Activated T-helper 17 cell treated with anti-CD3 and anti-CD28 coated beads, Interleukin-2, amount 50 U/mL, for 72 hours (primary cell): ENCODE data around the gene FLVCR1. TPM values are rescaled to one million over a fixed set of nuclear protein-coding genes. Genes with fewer than 3 reads are reported as not detected.
"Not testable (repeated sequence)": the region's sequence is repeated elsewhere in the genome, so short reads cannot be mapped to it uniquely, and the experiment has no call there.

ENCODE experiments used
- ATAC-seq: fragments of 150-1000 bp; cut with Tn5 transposase; replicated peaks from 2 replicates; pipeline ENCODE4 v1.10.0; 2021; ENCODE audit warnings: mild to moderate bottlenecking, moderate library complexity
- H3K27ac Mint-ChIP-seq: one replicate; pipeline ENCODE4 v1.8.0; 2022; ENCODE audit warnings: mixed read lengths
- H3K27me3 Mint-ChIP-seq: one replicate; pipeline ENCODE4 v1.8.0; 2022; ENCODE audit warnings: mixed read lengths
- H3K36me3 Mint-ChIP-seq: one replicate; pipeline ENCODE4 v1.8.0; 2022; ENCODE audit warnings: low read depth, mild to moderate bottlenecking, mixed read lengths
- H3K4me1 Mint-ChIP-seq: one replicate; pipeline ENCODE4 v1.8.0; 2022; ENCODE audit warnings: mixed read lengths
- H3K4me3 Mint-ChIP-seq: one replicate; pipeline ENCODE4 v1.8.0; 2022; ENCODE audit warnings: mild to moderate bottlenecking, mixed read lengths
- H3K9me3 Mint-ChIP-seq: one replicate; pipeline ENCODE4 v1.8.0; 2022; ENCODE audit warnings: mixed read lengths
- total RNA-seq, 2 donors: library from RNA; stranded (reverse); gene quantifications; one replicate each; pipeline ENCODE4 v1.2.3, GENCODE V29; 2022

FLVCR1 gene
- total RNA-seq = 10 to 100 TPM in 1 of 2 donors, 1 to 10 TPM in 1; 9.7 to 22.9 TPM

DNA sequence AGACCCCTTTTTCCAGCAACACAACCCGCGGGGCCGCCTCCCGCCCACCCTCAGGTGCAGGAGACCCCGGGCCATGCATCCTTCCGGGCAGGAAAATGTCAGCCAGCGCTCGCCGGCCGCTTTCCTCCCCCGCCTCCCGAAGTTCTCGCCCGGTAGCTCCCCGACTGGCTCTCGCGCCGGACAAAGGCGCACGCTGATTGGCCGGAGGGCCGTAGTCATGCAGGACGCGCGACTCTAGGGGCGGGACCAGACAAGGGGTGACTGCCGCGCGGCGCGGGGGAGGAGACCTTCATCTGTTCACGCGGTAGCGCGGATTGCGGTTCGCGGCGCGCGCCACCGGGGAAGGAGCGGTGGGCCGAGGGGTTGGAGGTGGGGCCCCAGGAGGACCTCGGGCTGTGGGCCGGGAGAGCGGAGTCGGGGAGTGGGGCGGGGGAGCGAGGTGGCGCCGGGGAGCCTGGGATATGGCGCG is at the start of gene FLVCR1:
TSS of gene FLVCR1 (plus strand) at position 284 of the 469 bp plus-strand sequence. CDS start at position 462, 178 bp downstream.
- no peak within 1 kb of the TSS for H3K4me3 Mint-ChIP-seq

DNA sequence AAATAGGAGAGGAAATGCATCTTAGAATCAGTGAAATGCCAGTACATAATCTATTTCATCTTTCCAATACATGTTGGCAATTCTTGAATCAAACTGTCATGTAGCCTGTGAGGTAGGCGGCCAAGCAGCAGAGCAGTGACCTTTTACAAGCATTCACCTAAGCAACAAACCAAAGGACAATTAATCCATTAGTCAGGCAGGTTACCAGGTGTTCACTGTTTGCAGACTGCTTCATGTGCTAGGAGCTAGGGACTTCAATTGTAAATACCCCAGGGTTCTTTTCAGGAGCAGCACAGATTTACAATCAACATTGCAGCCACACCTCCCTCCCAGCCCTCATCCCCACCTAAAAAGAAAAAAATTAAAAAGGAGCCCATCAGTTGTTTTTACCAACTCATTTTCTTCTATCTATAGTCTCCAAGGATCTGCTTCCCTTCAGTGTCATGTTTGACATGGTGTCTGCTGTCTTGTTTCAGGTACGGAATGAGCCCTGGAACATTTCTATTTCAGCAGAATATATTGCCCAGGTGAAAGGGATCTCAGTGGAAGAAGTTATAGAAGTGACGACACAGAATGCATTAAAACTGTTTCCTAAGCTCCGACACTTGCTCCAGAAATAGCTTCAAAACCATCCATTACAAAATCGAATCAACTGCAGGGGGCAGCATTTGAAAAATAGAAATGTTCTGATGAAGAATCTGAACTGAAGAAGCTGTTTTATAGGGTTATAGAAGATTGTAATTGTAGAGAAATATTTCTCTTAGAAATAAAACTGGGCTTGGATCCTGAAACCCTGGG is 43.3 kb upstream of the FLVCR1 start:
- no peak for ATAC-seq
- Mint-ChIP-seq H3K27me3 (no peaks in the 10 kb centered on the region), H3K27ac (no peak overlapping the region)

More for the DNA sequence above, at the start of gene FLVCR1:
- Mint-ChIP-seq H3K27ac (peak within 1 kb of the TSS; percentile 94), H3K27me3 (no peaks in the 10 kb centered on the region), H3K9me3 (no peaks in the 10 kb centered on the region), H3K36me3 (peaks cover 20% of the 10 kb centered on the region), H3K4me1 (peaks cover 11% of the 10 kb centered on the region)
- peak; percentile 99 for ATAC-seq

DNA sequence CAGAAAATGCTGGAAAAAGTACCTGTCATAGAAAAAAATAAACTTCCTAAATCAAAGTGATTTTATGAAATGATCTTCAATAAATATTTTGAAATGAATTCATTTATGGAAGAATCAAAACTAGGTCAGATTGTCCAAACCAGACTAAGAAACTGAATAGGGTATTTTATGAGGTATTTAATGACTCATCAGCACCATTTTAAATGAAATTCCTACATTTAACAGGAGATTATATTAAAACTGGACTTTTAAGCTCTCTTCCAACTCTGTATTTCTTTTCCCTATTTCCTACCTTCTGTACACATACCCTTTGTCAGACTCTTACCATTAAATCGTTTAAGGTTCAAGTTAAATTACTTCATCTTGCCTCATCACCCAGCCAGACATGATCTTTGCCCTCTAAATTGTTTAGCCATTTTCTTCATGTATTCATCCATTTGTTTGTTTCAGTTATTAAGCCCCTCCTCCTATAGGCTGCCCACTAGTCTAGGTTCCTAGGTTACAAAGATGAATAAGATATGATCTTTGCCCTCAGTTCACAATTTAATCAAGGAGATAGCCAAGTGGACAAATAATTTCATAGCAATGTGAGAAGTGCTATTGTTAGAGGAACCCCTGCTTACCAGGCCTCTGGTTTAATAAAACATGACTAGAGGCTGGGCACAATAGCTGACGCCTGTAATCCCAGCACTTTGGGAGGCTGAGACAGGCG is 41.4 kb upstream of the FLVCR1 start:
- Mint-ChIP-seq H3K4me3 (no peak overlapping the region), H3K36me3 (peaks cover 15% of the 10 kb centered on the region), H3K4me1 (no peaks in the 10 kb centered on the region)

More for the DNA sequence above, 43.3 kb upstream of the FLVCR1 start:
- H3K4me3 Mint-ChIP-seq = no peak overlapping the region
- H3K4me1 Mint-ChIP-seq = no peaks in the 10 kb centered on the region
- H3K9me3 Mint-ChIP-seq = no peaks in the 10 kb centered on the region
- peaks cover 15% of the 10 kb centered on the region for H3K36me3 Mint-ChIP-seq

DNA sequence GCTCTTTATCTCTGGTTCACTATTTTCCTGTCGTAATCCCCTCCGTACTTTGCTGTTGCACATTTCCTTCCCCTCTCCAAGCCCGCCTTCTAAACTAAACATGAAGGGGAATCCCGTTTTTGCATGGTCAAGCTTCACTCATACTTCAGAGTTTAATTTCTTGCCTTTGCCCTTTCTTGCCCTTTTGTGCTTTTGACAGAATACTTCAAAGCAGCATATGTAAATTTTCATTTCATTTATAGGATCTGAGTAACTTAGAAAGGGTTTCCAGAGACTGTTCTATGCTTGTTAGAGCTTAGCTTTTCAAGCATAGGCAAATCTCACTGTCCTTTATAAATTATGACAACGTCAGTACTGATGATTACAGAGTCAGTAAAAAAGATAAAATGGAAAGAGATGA is 38.3 kb upstream of the FLVCR1 start:
- H3K27ac Mint-ChIP-seq = peak overlapping the region; percentile 20
- no peak overlapping the region for H3K4me3 Mint-ChIP-seq
- ATAC-seq = no peak
- no peaks in the 10 kb centered on the region for H3K27me3 Mint-ChIP-seq
- H3K9me3 Mint-ChIP-seq = peaks cover 8% of the 10 kb centered on the region
- H3K4me1 Mint-ChIP-seq = no peaks in the 10 kb centered on the region
- H3K36me3 Mint-ChIP-seq = no peaks in the 10 kb centered on the region

More for the DNA sequence above, 41.4 kb upstream of the FLVCR1 start:
- Mint-ChIP-seq H3K9me3 (no peaks in the 10 kb centered on the region), H3K27me3 (no peaks in the 10 kb centered on the region), H3K27ac (no peak overlapping the region)
- ATAC-seq = no peak

DNA sequence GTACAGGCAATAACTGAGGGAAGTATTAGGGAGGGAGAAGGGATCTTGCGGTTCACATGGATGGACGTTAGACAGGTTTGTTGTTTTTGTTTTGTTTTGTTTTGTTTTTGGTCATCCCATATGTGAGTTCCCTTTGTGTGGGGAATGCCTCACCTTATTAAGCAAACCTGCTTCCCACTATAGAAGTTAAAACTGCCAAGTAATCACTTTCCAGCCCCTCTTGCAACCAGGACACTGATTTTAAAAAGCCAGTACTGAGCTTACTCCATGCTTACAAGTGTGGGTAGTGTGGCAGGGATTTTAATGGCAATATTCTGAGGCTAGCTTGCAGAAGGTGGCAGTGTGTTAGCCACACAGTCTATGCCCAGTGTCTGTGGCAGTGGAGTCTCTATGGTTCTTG is 37.1 kb upstream of the FLVCR1 start:
- ATAC-seq = no peak
- Mint-ChIP-seq H3K9me3 (peaks cover 10% of the 10 kb centered on the region), H3K4me1 (no peaks in the 10 kb centered on the region), H3K4me3 (no peak overlapping the region), H3K27me3 (no peaks in the 10 kb centered on the region), H3K27ac (no peak overlapping the region), H3K36me3 (no peaks in the 10 kb centered on the region)

DNA sequence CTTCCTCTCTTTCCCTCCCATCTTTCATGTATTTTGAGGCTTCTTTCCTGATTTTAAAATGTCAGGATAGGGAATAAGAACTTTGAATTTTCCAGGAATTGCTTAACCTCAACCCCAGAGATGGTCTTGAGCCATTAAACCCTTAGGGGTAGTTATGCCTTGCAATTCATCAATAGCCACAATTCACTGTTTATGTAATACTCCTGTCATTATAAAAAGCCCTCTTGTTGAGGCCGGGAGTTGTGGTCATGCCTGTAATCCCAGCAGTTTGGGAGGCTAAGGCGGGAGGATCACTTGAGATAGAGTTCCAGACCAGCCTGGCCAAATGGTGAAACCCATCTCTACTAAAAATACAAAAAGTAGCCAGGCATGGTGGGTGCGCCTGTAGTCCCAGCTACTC is 35.1 kb upstream of the FLVCR1 start:
- ATAC-seq = no peak
- Mint-ChIP-seq H3K9me3 (peaks cover 13% of the 10 kb centered on the region), H3K36me3 (no peaks in the 10 kb centered on the region), H3K27me3 (peaks cover 4% of the 10 kb centered on the region), H3K27ac (no peak overlapping the region), H3K4me1 (no peaks in the 10 kb centered on the region), H3K4me3 (no peak overlapping the region)

DNA sequence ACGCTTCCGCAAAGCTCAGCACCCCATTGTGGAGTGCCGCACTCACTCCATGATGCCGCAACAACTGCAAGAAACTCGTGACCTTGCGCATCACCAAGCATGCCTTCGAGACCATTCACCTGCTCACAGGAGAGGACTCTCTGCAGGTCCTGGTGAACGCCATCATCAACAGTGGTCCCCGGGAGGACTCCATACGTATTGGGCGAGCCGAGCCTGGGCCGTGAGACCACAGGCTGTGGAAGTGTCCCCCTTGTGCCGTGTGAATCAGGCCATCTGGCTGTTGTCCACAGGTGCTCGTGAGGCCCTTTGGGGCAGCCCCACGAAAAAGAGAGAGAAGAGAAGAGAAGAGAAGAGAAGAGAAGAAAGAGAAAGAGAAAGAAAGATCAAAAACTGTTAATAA is 33.9 kb upstream of the FLVCR1 start:
- Mint-ChIP-seq H3K27ac (no peak overlapping the region), H3K9me3 (peaks cover 13% of the 10 kb centered on the region), H3K27me3 (peaks cover 4% of the 10 kb centered on the region), H3K4me3 (no peak overlapping the region), H3K4me1 (no peaks in the 10 kb centered on the region), H3K36me3 (no peaks in the 10 kb centered on the region)
- no peak for ATAC-seq

DNA sequence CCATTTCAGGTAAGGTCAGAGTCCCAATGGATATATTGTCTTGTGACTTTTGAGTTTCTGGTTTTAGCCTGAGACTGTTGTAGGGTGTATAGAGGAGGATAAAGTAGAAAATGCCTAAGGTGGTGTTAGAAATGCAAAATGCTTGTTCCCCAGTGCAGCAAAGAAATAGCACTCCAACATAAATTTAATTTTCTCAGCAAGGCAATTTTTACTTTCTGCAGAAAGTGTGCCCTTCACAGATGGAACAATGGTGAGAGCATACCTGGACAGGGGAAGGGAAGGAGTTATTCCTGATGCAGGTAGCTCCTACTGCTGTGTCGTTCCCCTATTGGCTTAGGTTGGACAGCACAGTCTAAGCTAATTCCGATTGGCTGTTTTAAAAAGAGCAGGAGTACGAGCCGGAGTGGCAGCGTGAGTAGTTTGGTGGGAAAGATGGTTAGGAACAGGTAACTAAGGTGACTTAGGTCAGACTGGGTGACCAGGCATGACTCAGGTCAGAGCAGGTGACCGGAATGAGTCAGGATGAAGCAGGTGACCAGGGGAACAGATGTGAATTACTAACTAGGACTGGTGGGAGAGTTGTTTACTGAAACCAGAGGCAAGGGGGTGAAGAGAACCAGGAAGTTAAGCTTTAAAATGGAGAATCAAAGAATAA is 32.1 kb upstream of the FLVCR1 start:
- Mint-ChIP-seq H3K27ac (no peak overlapping the region), H3K36me3 (no peaks in the 10 kb centered on the region), H3K27me3 (peaks cover 4% of the 10 kb centered on the region), H3K4me1 (no peaks in the 10 kb centered on the region), H3K4me3 (no peak overlapping the region), H3K9me3 (peaks cover 13% of the 10 kb centered on the region)
- ATAC-seq = no peak

DNA sequence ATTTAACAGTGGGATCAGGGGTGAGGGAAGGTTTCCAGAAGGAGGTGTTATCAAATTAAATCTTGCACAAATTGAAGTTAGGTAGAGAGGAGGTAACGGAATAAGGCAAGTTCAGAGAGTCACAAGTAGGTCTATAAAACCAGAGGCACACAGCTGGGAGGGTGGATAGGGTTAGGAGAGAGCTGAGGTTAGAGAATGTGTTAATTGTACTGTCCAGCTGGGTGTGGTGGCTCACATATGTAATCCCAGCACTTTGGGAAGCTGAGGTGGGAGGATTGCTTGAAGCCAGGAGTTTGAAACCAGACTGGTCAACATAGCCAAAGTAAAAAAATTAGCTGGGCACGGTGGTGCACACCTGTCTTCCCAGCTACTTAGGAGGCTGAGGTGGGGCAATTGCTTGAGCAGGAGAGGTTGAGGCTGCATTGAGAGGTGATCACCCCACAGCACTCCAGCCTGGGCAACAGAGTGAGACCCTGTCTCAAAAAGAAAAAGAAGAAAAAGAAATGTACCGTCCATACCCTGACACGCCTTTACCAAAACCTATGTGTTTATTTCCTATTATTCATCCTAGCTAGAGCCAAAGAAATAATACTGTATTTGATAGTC is 30.8 kb upstream of the FLVCR1 start:
- ATAC-seq = no peak
- H3K27ac Mint-ChIP-seq = no peak overlapping the region
- H3K9me3 Mint-ChIP-seq = peaks cover 13% of the 10 kb centered on the region
- peaks cover 4% of the 10 kb centered on the region for H3K27me3 Mint-ChIP-seq
- H3K4me3 Mint-ChIP-seq = no peak overlapping the region
- no peaks in the 10 kb centered on the region for H3K4me1 Mint-ChIP-seq
- no peaks in the 10 kb centered on the region for H3K36me3 Mint-ChIP-seq

DNA sequence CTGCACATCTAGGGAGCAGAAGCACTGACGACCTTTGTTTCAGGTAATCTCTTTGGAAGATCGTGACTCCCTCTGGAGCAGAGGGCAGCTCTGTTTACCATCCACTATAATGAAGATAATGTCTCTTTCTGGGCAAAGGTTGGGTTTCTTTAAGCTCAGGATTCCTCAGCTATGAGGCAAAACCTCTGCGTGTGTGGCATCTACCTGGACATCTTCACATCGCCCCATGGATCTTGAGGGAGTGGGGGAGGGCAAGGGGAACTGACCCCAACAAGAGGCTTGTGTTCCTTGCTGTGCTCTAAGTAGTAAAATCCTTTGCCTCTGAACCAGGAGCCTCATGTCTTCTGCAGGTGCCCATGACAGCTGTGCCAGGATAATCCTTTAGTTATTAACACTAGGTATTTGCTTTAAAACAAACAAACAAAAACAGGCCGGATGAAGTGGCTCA is 30.2 kb upstream of the FLVCR1 start:
- Mint-ChIP-seq H3K4me1 (no peaks in the 10 kb centered on the region), H3K4me3 (no peak overlapping the region), H3K36me3 (no peaks in the 10 kb centered on the region), H3K27me3 (peaks cover 4% of the 10 kb centered on the region), H3K9me3 (peaks cover 13% of the 10 kb centered on the region), H3K27ac (no peak overlapping the region)
- ATAC-seq = no peak

DNA sequence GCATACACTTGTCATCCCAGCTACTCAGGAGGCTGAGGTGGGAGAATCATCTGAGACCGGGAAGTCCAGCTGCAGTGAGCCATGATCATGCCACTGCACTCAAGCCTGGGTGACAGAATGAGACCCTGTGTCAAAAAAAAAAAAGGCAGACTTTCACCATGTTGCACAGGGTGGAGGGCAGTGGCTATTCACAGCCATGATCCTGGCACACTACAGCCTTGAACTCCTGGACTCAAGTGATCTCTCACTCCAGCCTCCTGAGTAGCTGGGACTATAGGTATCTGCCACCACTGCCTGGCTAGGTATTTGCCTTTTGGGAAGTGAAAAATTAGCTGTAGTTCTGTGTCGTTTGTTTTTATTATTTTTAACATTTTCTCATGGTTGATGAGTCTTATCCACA is 29.7 kb upstream of the FLVCR1 start:
- no peaks in the 10 kb centered on the region for H3K36me3 Mint-ChIP-seq
- peaks cover 13% of the 10 kb centered on the region for H3K9me3 Mint-ChIP-seq
- no peak for ATAC-seq
- H3K27me3 Mint-ChIP-seq = peaks cover 4% of the 10 kb centered on the region
- H3K4me3 Mint-ChIP-seq = no peak overlapping the region
- no peaks in the 10 kb centered on the region for H3K4me1 Mint-ChIP-seq
- no peak overlapping the region for H3K27ac Mint-ChIP-seq

DNA sequence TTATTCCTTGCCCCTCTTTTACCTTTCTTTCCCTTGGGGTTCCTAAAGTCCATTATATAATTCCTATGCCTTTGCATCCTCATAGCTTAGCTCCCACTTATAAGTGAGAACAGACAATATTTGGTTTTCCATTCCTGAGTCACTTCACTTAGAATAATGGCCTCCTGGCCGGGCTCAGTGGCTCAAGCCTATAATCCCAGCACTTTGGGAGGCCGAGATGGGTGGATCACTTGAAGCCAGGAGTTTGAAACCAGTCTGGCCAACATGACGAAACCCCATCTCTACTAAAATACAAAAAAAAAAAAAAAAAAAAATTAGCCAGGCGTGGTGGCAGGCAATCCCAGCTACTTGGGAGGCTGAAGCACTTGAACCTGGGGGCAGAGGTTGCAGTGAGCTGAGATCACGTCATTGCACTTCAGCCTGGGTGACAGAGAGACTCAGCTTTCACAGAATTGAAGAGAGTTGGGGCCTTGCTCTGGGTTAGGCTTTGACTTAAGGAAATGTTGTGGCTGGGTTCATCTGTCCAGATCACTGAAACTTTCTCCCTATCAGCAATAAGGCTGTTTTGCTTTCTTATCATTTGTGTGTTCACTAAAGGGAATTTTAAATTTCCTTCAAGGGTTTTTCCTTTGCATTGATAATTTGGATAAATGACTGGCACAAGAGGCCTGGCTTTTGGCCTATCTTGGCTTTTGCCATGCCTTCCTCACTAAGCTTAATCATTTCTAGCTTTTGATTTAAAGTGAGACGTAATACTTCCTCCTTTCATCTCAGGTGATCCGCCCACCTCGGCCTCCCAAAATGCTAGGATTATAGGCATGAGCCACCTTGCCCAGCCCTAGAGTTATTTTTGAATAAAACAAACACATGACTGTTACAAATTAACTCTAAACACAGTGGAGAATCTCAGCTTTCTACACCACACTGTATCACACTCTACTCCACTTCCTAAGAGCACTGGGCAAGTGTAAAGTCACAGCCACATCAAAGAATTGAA is 24.6 kb upstream of the FLVCR1 start:
- H3K9me3 Mint-ChIP-seq, H3K4me3 Mint-ChIP-seq, H3K4me1 Mint-ChIP-seq, H3K36me3 Mint-ChIP-seq, H3K27me3 Mint-ChIP-seq: not testable (repeated sequence)
- peak overlapping the region; percentile 53 for H3K27ac Mint-ChIP-seq
- peak; percentile 32 for ATAC-seq

DNA sequence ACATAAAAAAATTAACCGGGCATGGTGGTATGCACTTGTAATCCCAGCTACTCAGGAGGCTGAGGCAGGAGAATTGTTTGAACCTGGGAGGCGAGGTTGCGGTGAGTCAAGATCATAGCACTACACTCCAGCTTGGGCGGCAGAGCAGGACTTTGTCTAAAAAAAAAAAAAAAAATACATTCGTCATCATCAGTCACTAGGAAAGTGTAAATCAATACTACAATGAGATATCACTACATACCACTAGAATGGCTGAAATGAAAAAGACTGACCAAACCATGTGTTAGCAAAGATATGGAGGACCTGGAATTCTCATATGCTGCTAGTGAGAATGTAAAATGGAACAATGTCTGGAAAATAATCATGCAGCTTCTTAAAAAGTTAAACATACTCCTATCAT is 19.9 kb upstream of the FLVCR1 start:
- Mint-ChIP-seq H3K4me3 (no peak overlapping the region), H3K36me3 (no peaks in the 10 kb centered on the region), H3K27me3 (no peaks in the 10 kb centered on the region), H3K4me1 (no peaks in the 10 kb centered on the region), H3K27ac (no peak overlapping the region), H3K9me3 (no peaks in the 10 kb centered on the region)
- ATAC-seq = no peak
